HG03354 (cell line): ENCODE results near the gene NGRN.

ENCODE experiments used
- ATAC-seq: cut with Tn5 transposase; IDR thresholded peaks from one replicate; pipeline ENCODE4 v1.9.1; 2021; ENCODE audit warnings: mild to moderate bottlenecking; ENCODE audit not compliant: unreplicated experiment, poor library complexity, severe bottlenecking

Gene NGRN

DNA sequence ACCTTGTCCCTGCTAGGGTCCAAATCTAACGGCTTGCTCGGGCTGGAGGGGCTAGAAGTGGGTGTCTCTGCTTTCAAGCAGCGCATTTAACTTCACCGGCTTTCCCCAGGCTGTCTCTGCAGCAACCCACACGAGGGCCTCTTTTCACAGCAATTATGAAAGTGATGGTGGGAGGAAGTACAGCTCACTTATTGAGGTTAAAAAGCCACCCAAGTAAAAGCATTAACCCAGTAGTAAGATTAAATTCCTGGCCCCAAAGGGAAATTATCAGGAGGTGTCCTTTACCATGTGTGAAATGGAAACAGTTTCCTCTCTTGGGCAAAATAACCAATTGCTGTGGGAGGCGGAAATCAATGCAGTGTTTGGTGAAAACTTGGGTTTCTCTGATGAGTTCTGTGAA lies 41.1 kb downstream of the NGRN start:
- ATAC-seq, result no peak

DNA sequence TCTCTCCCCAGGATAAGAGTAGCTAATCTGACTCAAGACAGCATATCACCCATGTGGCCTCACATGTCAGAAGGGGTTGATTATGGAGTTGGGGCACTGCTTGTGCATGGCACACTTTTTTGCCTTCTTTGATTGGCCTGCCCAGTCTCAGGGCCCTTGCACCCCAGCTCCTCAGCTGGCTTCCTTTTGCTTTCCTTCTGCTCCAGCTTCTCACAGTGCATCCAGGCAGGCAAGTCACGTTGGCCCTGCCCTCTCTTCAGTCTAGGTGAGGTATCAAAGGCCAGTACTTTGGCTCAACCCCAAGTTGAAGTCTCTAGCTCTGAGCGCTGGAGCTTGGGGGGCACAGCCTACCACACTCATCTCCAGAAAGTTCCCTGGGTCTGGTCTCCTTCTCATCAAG lies 42.2 kb downstream of the NGRN start:
- no peak for ATAC-seq

DNA sequence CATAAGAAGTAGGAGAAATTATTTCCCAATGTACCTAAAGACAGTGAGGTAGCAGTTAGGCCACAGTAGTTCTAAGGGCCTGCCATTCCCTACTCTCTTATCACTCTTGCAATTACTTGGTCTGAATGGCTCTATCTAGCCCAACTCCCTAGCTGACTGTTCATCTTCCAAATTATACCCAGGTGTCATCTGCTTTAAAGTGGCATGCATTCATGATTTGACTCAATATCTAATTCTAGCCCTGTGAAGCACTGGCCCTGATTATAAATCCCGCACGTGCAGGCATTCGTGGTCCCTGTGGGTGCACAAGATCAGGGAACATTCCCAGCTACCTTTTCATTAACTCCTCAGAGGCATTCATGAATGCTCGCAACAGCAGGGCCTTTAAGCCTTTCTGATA lies 43.5 kb downstream of the NGRN start:
- ATAC-seq, result no peak

DNA sequence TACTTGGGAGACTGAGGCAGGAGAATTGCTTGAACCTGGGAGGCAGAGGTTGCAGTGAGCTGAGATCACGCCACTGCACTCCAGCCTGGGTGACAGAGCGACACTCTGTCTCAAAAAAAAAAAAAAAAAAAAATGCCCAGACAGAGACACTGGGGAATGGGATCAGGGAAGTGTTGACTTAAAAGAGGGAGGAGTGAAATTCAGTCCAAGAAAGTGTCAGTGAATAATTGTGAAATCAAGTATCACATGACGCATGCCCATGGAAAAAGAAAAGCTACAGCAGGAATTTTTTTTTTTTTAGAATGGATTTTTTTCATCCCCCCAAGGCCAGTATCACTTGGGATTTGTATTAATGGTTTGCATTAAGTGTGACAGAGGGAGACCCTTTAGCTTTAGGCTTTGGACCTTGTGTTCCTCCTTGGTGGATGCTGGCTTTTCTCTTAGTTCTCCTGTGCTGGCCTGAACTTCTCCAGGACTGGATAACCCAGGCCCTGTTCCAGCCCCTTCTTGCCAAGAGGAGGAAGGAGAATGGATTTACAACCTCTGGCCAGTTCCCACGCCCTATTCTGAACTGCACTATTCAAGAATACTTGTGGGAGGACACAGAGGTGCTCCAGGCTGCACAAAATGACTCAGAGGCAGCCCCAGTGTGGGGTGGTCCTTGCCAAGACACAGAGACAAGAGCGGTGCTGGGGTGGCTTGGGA lies 50.0 kb downstream of the NGRN start:
- no peak for ATAC-seq

DNA sequence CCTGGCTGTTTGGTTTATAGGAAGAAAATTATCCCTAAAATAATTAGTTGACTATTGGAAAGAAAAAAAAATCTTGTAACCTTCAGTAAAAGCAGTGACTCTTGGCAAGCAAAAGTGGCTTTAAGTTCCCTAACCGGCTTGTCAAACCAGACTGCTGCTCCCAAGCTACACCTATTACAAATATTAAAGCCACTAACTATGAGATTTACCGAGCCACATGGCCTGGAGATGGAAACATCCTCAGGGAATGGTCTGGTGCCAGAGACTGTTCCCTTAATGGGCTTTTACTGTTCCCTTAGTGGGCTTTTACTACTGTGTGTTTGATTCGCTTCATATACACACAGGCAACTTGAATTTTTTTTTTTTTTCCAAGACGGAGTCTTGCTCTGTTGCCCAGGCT lies 50.7 kb downstream of the NGRN start:
- no peak for ATAC-seq

DNA sequence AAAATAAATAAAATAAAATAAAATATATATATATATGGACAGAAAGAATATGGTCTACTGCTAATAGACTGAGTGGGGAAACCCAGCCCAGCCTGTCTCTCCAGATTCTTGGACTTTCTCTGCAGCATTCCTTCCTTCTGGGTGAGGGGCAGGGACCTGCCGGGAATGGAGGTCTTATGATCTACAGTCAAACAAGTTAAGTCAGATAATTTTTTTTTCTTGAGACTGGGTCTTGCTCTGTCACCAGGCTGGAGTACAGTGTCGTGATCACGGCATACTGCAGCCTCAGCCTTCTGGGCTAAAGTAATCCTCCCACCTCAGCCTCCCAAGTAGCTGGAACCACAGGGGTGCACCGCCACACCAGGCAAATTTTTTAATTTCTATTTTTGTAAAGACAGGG lies 53.1 kb downstream of the NGRN start:
- ATAC-seq, result no peak

DNA sequence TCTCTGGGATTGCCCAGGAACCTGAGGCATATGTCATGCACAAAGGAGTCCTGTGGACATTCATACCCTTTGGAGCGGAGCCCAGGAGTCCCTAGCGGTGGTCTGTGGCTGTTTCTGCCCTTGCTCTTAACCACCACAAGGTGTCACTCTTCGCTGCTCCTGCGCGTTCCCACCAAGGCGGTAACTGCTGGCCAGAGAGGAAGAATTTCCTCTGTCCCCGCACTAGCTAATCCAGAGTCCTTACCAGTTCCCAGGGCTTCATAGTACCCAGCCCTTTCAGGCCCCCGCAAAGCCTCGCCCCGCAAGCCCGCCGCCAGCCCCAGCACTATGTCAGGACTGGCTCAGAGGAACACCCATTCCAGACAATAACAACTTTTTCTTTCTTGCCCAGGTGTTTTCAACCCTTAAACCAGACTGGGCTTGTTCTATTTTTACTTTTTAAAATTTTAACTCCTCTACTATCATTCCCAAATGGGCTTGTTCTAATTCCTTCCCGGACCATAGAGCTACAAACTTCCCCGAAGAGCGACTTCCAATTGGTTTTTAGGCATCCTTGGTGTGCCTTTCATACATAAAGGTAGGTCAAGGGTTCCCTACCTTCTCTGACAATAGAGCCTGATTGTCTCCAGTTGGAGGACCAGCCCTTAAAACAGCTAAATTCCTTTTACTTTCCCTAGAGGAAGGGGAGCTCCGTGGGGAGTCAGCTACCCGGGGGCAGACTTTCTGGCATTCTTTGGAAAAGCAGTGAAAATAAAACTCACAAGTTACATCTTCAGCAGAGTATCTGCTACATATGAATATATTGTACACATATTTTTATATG lies 54.8 kb downstream of the NGRN start:
- ATAC-seq, result peak; percentile 83

DNA sequence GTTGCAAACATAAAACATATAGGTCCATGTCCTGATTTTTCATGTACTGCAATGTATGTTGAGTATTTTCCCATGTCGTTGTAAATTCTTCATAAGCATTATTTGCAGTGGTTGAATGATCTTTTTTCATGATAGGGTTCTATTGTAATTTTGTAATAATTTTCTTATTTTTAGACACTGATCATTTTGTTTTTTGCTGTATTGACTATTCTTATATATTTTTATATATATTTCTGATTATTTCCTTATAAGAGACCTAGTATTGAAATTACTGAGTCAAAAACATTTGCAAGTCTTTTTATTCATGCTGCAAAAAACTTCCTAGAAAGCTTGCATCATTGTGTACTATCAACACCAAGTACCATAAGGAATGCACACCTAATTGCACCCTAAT lies 55.4 kb downstream of the NGRN start:
- no peak for ATAC-seq
